ENCODE measurements around the gene FZD4. TPM values are rescaled to one million over a fixed set of nuclear protein-coding genes. Genes with fewer than 3 reads are reported as not detected.

Gene FZD4
- total RNA-seq, 4 donors from 2014 or later: 245 to 540 (median 326) TPM

DNA sequence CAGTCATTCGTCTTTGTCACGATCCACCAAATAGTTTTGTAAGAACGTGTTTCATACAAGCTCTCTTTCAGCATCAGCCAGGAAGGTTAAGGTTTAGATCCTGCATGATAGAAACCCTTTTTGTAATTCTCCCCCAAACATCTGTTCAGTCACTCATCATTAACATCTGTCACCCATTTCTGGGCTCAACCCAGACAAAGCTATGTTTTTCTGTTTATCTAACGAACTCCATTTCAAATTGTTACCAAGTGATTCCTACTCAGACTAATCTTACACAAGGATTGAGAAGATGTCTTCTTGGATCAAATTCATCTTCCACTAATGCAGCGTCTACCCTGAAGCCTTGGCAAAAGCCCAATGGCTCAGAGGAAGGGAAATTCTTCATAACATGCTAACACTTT lies 58.8 kb downstream of the FZD4 start:
- TF ChIP-seq, protein P1, sequence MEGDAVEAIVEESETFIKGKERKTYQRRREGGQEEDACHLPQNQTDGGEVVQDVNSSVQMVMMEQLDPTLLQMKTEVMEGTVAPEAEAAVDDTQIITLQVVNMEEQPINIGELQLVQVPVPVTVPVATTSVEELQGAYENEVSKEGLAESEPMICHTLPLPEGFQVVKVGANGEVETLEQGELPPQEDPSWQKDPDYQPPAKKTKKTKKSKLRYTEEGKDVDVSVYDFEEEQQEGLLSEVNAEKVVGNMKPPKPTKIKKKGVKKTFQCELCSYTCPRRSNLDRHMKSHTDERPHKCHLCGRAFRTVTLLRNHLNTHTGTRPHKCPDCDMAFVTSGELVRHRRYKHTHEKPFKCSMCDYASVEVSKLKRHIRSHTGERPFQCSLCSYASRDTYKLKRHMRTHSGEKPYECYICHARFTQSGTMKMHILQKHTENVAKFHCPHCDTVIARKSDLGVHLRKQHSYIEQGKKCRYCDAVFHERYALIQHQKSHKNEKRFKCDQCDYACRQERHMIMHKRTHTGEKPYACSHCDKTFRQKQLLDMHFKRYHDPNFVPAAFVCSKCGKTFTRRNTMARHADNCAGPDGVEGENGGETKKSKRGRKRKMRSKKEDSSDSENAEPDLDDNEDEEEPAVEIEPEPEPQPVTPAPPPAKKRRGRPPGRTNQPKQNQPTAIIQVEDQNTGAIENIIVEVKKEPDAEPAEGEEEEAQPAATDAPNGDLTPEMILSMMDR (IDR thresholded peaks at IDR 0.05; ENCODE audit: low read depth): no peak

Other genes starting within 250 kb of the FZD4 start
- 10 to 100 TPM; 14.8 to 29.8 (median 23.4) TPM for gene PRSS23, start 154.9 kb downstream of the FZD4 start, total RNA-seq
- gene TMEM135, start 82.5 kb upstream of the FZD4 start, total RNA-seq: 10 to 100 TPM; 51.3 to 73.8 (median 52.4) TPM